ENCODE results near the gene BLVRA.
"Not testable (repeated sequence)": the region's sequence is repeated elsewhere in the genome, so short reads cannot be mapped to it uniquely, and the experiment has no call there.

BLVRA gene

DNA sequence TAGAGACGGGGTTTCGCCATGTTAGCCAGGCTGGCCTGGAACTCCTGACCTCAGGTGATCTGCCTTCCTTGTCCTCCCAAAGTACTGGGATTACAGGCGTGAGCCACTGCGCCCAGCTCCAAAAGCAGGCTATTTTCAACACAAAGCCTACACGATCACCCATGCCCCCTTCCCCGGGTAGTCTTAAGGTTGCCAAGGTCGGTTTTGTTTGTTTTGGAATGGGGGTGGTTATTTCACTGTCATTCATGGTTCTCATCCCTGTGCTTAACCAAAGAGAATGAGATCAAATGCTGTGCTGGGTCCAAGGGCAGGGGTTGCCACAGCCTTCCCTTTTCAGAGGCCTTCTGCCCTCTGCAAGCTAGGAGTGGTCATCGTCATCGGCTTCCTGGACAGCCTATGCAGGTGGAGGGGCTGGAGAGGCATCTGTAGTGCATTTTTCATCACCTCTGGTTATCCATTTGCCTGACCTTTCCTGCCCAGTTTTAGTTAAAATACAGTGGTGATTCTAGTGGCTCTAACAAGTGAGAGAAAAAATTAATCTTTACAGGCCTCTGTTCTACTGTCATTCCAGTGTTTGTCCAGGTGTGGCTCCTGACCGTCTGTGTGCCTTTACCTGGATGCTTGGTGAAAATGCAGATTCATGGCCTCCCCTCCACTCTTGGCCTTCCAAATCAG lies 11.4 kb downstream of the BLVRA start:
- no peak for DNase-seq

- DNase-seq: no peak
These were observed 12.6 kb downstream of the BLVRA start for GRCh38 chr7:43771128-43771527.

DNA sequence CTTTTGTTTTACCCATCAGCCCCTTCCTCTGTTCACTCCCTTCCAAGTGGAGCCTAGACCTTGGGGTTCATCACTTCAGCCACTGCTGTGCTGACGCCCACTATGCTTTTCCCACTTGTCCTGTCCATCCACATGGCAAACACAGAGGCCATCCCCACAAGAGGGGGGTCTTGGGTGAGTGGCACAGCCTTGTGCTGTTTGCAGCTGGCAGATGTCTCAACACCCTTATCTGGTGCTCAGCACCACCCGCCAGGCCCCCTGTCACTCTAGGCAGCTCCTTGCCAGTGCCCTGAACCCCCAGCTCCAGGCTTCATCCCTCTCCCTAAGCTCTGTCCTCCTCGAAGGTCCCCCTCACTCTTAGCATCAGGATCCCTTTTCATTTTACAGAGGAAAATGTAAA lies 13.1 kb downstream of the BLVRA start:
- no peak for DNase-seq

DNA sequence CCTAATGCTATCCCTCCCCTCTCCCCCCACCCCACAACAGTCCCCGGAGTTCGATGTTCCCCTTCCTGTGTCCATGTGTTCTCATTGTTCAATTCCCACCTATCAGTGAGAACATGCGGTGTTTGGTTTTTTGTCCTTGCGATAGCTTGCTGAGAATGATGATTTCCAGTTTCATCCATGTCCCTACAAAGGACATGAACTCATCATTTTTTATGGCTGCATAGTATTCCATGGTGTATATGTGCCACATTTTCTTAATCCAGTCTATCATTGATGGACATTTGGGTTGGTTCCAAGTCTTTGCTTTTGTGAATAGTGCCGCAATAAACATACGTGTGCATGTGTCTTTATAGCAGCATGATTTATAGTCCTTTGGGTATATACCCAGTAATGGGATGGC lies 14.8 kb downstream of the BLVRA start:
- not testable (repeated sequence) for DNase-seq

DNA sequence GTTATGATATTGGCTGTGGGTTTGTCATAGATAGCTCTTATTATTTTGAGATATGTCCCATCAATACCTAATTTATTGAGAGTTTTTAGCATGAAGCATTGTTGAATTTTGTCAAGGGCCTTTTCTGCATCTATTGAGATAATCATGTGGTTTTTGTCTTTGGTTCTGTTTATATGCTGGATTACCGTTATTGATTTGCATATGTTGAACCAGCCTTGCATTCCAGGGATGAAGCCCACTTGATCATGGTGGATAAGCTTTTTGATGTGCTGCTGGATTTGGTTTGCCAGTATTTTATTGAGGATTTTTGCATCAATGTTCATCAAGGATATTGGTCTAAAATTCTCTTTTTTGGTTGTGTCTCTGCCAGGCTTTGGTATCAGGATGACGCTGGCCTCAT lies 16.8 kb downstream of the BLVRA start:
- DNase-seq: not testable (repeated sequence)

- not testable (repeated sequence) for DNase-seq
These were observed 20.0 kb downstream of the BLVRA start for GRCh38 chr7:43778293-43779044.

DNA sequence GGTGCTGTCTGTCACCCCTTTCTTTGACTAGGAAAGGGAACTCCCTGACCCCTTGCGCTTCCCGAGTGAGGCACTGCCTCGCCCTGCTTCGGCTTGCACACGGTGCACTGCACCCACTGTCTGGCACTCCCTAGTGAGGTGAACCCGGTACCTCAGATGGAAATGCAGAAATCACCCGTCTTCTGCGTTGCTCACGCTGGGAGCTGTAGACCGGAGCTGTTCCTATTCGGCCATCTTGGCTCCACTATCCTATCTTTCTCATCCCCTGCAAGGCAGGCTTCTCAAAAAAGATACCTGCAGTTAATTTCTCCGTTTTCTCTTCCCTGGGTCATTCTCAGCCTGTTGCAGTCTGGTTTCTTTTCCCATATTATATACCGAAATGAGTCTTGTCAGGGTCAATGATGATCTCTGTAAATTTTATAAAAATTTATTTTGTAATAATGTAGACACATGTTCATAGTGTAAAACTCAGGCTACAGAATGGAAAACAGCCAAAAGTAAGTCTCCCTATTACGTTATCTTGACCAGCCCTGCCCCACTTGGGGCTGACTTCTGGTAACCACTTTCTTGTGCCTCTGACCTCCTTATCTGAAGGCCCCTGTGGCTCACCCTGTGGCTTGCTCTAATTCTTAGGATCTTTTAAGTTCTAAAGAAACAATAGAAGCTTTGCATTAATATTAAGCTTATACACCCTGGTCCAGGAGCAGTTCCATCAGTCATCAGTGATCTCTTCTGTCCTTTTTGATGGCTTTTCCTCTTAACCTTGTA lies 20.7 kb downstream of the BLVRA start:
- no peak for DNase-seq

GRCh38 chr7:43781726-43782607 lies 23.5 kb downstream of the BLVRA start:
- DNase-seq: no peak

DNA sequence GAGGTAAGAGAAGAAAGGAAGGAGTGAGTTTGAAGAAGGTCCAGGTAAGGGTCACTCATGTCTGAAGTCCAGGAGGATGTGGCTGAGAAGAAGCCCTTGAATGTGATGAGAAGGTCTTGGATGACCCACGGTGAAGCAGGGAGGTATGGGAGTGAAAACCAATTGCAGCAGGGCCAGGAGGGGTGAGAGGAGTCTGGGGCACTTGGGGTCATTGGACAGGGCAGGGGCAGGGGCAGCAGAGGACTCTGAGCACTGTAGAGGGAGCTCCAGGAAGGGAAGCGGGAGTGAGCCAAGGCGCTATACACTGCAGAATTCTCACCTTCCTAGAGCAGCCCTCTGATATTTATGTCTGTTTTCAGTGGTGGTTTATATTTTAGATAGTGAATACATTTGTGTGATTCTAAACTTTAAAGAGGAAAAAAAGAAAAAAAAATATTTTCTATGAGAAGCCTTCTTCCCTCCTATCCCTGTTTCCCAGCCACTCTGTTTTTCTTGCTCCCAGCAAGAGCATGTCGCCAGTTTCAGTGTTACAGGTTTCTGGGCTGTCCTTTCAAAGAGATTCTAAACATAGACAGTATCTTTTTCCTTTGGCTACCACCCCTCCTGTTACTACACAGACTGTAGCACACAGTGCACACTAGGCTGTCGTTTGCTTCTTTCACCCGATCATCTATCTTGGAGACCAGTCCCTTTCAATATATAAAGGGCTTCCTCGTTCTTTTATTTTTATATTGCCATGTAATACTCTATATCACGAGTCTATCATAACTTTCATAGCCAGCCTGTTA lies 24.5 kb downstream of the BLVRA start:
- no peak for DNase-seq

- DNase-seq: no peak
These were observed 25.6 kb downstream of the BLVRA start for GRCh38 chr7:43784030-43784584.

- DNase-seq: not testable (repeated sequence)
These were observed 26.2 kb downstream of the BLVRA start for GRCh38 chr7:43784585-43785087.

DNA sequence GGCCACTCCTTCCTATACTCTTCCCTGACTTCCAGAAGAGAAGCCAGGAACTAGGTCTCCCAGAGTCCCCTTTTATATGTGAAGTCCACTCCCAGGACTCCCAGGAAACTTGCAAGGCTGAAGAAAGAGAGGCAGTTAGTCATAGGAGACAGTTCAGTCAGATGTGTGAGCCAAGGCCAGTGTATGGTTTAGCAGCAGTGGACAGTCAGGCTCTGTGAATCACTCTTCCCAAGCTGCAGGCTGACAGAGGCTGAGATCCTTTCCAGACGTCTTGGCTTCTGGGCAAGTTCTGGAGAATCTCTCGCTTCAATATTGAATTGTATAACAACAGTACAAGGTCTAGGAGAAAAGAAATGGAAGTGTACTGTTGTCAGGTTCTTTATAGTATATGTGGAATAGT lies 26.9 kb downstream of the BLVRA start:
- no peak for DNase-seq

DNA sequence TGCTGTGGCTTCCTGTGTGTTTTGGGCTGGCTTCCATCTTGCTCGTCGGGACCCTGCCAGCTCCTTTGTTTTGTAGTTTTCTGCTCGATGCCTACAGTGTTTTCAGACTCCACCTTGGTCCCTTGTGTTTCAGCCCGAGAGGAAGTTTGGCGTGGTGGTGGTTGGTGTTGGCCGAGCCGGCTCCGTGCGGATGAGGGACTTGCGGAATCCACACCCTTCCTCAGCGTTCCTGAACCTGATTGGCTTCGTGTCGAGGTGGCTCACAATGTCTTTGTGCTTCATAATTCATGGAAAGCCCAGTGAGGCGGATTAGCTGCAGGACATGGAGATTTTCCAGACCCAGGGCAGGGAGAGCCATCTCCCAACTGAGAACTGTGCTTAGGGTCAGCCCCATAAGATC lies 29.3 kb downstream of the BLVRA start:
- DNase-seq: no peak

- DNase-seq: no peak
These were observed 31.5 kb downstream of the BLVRA start for GRCh38 chr7:43790006-43790405.

GRCh38 chr7:43790834-43791233 lies 32.4 kb downstream of the BLVRA start:
- DNase-seq: no peak

DNA sequence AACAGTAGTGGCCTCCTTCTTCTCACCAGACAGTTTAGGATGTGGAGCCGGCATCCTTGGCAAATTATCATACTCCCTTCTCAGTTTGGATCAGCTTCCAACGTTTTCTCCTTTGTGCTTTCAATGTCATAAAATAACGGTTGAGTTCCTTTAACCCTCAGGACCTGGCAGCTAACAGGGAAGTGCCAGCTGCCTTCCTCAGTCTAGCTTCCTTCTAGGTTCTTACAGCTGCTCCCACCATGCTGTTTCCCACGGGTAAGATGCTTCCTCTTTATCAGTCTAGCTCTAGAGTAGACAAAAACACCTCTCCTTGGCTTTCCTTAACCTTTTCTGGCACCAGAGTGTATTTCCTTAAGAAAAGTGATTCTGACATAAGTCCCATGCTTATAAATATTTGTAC lies 33.2 kb downstream of the BLVRA start:
- DNase-seq: no peak

DNA sequence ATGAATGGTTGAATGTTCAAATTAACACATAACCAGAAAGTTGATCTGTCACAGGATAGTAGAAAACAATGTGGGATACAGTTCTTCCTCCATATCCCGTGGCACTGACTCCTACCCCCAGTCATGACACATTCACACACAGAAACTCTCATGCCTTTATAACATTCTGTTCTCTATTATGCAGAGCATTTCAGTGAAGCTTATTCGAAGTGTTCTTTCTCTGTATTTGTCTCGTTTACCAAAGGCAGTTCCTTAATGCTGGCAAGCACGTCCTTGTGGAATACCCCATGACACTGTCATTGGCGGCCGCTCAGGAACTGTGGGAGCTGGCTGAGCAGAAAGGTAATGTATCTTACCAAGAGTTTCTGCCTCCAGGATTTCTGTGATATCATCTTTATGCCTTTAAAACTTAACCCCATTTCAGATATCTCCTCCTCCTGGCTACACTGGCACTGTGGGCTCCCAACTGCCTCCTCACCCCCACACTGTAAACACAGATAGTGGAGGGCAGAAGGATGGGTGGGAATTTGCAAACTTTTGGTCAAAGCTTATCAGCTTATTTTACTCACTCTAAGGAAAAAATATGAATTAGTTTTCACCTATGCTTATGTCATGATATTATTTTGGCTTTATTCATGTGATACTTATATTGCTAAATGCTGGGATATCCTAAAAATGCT lies 34.1 kb downstream of the BLVRA start:
- DNase-seq: no peak

DNA sequence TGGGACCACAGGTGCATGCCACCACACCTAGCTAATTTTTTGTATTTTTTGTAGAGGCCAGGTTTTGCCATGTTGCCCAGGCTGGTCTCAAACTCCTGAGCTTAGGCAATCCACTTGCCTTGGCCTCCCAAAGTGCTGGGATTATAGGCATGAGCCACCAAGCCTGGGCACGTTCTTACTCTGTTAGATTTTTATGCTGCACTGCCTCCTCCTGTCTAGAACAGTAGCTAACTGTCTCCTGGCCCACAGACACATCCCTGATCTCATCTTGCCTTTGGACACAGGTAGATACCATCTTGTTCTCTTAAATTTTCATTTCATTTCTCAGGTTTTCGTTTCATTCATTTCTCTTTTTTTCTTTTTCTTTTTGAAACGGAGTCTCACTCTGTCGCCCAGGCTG lies 41.1 kb downstream of the BLVRA start:
- no peak for DNase-seq

GRCh38 chr7:43803865-43804264 lies 45.4 kb downstream of the BLVRA start:
- no peak for DNase-seq

DNA sequence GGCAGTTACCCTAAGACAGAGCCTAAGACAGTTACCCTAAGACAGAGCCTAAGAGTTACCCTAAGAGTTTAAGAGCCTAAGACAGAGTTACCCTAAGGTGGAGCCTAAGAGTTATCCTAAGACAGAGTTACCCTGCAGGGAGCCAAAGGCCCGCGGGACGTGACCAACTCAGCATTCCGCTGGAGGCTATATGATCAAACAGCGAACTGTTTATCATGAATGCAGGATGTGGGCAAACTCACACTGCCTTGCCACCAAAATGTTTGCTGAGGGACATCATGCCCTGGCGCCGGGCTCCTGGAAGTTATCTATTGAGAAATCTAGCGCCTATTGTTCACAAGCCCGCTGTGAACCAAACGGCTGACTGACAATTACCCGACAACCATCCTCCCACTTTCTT lies 49.9 kb downstream of the BLVRA start:
- no peak for DNase-seq

Measured in NCI-H2081 (cell line).